DND-41 (cell line): ENCODE data around the gene NKX3-2.

Source experiments
- ATAC-seq: fragments of 200-7000 bp; cut with Tn5 transposase; 3 replicates; pipeline ENCODE4 v1.9.1; 2021; ENCODE audit warnings: low read depth; ENCODE audit not compliant: insufficient read depth
- DNase-seq: peaks from one replicate; pipeline ENCODE4 v3.0.0-alpha.2; 2020
- H2AFZ ChIP-seq: 2 replicates; pipeline ENCODE4 v1.6.0; 2012; ENCODE audit warnings: low read depth, low read length
- H3K27ac ChIP-seq: 2 replicates; pipeline ENCODE4 v1.5.1; 2012; ENCODE audit warnings: low read length, inconsistent platforms
- H3K27me3 ChIP-seq: fragments of 200-600 bp; sonication (generic); 2 replicates; pipeline ENCODE4 v1.6.0; 2012; ENCODE audit warnings: low read length, mild to moderate bottlenecking, inconsistent platforms; ENCODE audit not compliant: insufficient read depth, poor library complexity
- H3K36me3 ChIP-seq: 2 replicates; pipeline ENCODE4 v1.5.1; 2012; ENCODE audit warnings: low read length, inconsistent platforms; ENCODE audit not compliant: insufficient read depth
- H3K4me1 ChIP-seq: 2 replicates; pipeline ENCODE4 v1.5.1; 2012; ENCODE audit warnings: mild to moderate bottlenecking, low read length; ENCODE audit not compliant: insufficient read depth
- H3K4me2 ChIP-seq: 2 replicates; pipeline ENCODE4 v1.6.0; 2012; ENCODE audit warnings: mild to moderate bottlenecking, moderate library complexity, low read length, inconsistent platforms; ENCODE audit not compliant: insufficient read depth
- H3K4me3 ChIP-seq, 2 experiments: fragments of 200-600 bp in 1 of 2; shearing (Covaris generic) in 1 of 2; 2 replicates each; pipeline ENCODE4 v1.5.1; 2012 to 2016; ENCODE audit warnings: inconsistent platforms in 2 of 2, low read length in 2 of 2, mild to moderate bottlenecking in 2 of 2, low read depth in 1 of 2, moderate library complexity in 1 of 2
- H3K79me2 ChIP-seq: 2 replicates; pipeline ENCODE4 v1.6.0; 2012; ENCODE audit warnings: low read length, inconsistent platforms; ENCODE audit not compliant: insufficient read depth
- H3K9ac ChIP-seq: 2 replicates; pipeline ENCODE4 v1.6.0; 2012; ENCODE audit warnings: low read depth, mild to moderate bottlenecking, inconsistent platforms, low read length, moderate library complexity
- H3K9me3 ChIP-seq: 2 replicates; pipeline ENCODE4 v1.5.1; 2012; ENCODE audit warnings: low read length, moderate library complexity, mild to moderate bottlenecking, inconsistent platforms; ENCODE audit not compliant: insufficient read depth, severe bottlenecking
- H4K20me1 ChIP-seq: 2 replicates; pipeline ENCODE4 v1.6.0; 2012; ENCODE audit warnings: low read length; ENCODE audit not compliant: insufficient read depth
- EZH2 ChIP-seq: IDR thresholded peaks from 3 replicates; pipeline ENCODE4 v1.6.1; 2012; ENCODE audit warnings: borderline replicate concordance, low read depth, mild to moderate bottlenecking, moderate library complexity, low read length, inconsistent platforms; ENCODE audit not compliant: severe bottlenecking
- TF ChIP-seq, protein P1 (sequence below): IDR thresholded peaks from 2 replicates; pipeline ENCODE4 v1.5.1; 2012; ENCODE audit warnings: borderline replicate concordance, low read length, moderate library complexity, mild to moderate bottlenecking; ENCODE audit not compliant: poor library complexity, severe bottlenecking; ENCODE audit errors: extremely low read depth

Gene NKX3-2

GRCh38 chr4:13528821-13529127 is 15.5 kb downstream of the NKX3-2 start:
- H3K4me3 ChIP-seq = no peak overlapping the region
- DNase-seq (no peak), ATAC-seq (no peak)
- H3K9ac ChIP-seq = no peak overlapping the region
- H4K20me1 ChIP-seq = no peaks in the 10 kb centered on the region
- H3K4me2 ChIP-seq = no peak overlapping the region
- no peaks in the 10 kb centered on the region for H3K4me1 ChIP-seq
- H3K27ac ChIP-seq = no peak overlapping the region
- no peak for TF ChIP-seq EZH2
- TF ChIP-seq, protein P1, sequence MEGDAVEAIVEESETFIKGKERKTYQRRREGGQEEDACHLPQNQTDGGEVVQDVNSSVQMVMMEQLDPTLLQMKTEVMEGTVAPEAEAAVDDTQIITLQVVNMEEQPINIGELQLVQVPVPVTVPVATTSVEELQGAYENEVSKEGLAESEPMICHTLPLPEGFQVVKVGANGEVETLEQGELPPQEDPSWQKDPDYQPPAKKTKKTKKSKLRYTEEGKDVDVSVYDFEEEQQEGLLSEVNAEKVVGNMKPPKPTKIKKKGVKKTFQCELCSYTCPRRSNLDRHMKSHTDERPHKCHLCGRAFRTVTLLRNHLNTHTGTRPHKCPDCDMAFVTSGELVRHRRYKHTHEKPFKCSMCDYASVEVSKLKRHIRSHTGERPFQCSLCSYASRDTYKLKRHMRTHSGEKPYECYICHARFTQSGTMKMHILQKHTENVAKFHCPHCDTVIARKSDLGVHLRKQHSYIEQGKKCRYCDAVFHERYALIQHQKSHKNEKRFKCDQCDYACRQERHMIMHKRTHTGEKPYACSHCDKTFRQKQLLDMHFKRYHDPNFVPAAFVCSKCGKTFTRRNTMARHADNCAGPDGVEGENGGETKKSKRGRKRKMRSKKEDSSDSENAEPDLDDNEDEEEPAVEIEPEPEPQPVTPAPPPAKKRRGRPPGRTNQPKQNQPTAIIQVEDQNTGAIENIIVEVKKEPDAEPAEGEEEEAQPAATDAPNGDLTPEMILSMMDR = no peak
- no peaks in the 10 kb centered on the region for H3K27me3 ChIP-seq
- no peaks in the 10 kb centered on the region for H3K9me3 ChIP-seq
- H2AFZ ChIP-seq = no peak overlapping the region
- H3K79me2 ChIP-seq = no peaks in the 10 kb centered on the region
- no peaks in the 10 kb centered on the region for H3K36me3 ChIP-seq

DNA sequence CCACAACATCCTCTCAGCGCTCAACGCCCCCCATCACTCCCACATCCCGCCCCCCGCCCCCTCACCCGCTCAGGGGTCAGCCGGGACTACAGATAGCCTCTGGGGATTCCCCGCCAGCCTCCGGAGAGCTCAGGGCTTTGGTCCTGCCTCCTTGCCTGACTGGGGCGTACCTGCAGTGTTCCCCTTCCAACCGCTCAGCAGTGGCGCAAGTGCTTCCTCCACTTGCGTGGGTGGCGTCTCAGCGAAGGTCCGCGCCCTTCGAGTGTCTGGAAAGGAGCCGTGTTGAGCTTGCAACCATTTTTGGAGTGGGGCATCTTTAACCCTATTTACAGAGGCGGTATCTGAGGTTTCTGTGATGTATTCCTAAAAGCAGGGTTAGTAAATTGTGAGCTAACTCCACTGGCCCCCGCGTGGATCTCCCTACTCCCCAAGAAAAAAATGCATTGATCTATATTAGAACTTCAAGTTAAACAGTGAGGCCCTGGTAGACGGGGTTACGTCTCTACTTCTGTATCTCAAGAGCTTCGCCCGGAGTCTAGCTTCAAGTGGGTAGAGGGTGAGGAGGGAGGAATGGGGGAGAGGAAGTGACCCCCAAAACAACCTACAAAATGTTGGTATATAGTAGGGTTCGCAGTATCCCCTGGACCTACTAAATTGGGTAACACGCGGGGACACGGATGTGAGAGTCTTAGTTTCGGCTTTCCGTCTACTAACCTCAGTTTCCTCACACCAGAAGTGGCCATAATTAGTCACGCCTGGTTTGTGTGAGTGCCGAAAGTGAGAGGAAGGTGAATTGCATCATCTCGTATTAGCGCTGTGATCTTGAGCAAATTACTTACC is 16.1 kb downstream of the NKX3-2 start:
- H4K20me1 ChIP-seq = no peaks in the 10 kb centered on the region
- H3K27me3 ChIP-seq = no peaks in the 10 kb centered on the region
- no peaks in the 10 kb centered on the region for H3K36me3 ChIP-seq
- H3K4me3 ChIP-seq = no peak overlapping the region
- no peaks in the 10 kb centered on the region for H3K9me3 ChIP-seq
- H3K27ac ChIP-seq = no peak overlapping the region
- DNase-seq (no peak), ATAC-seq (no peak)
- H3K9ac ChIP-seq = no peak overlapping the region
- no peak overlapping the region for H3K4me2 ChIP-seq
- no peaks in the 10 kb centered on the region for H3K4me1 ChIP-seq
- TF ChIP-seq, protein P1 = no peak
- TF ChIP-seq EZH2 = no peak
- no peak overlapping the region for H2AFZ ChIP-seq
- H3K79me2 ChIP-seq = no peaks in the 10 kb centered on the region

DNA sequence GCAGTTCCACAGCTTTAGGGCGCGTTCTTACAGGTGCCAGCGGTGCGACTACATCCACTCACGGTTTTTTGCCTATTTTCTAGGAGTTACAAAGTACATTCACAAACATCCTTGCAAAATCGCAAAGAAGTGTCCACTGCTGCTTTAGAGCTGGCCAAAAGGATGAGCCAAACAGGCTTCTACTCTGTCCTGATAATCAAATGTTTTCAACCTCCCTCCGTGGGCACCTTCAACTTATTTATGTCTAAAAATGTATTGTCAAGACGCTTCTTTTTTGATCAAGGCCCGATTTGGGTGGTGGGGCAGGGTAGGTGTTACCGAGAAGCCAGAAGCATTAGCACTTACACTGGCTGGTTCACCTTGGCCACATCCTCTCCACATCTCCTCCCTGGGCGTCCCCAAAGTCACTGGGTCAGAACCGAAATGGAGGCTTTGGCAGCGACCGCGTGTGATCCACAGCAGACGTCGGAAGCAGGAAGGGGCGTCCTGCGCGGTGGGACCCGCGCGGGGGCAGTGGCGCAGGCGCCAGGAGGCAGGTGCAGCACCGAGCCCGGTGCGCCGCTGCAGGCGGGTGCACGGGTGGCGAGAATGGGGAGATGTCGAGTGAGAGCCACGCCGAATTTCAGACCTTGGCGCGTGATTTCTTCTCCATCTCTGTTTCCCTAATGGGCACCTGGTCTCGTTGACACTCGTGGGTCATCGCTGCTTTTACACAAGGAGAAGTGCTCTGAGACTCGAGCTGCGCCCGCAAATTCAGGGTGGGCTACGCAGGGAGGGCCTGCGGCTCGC is 16.9 kb downstream of the NKX3-2 start:
- Histone ChIP-seq H3K79me2 (no peaks in the 10 kb centered on the region), H3K4me1 (no peaks in the 10 kb centered on the region), H3K4me2 (no peak overlapping the region), H3K9ac (no peak overlapping the region), H2AFZ (no peak overlapping the region), H3K27me3 (no peaks in the 10 kb centered on the region), H3K9me3 (no peaks in the 10 kb centered on the region), H3K27ac (no peak overlapping the region), H4K20me1 (no peaks in the 10 kb centered on the region), H3K36me3 (no peaks in the 10 kb centered on the region), H3K4me3 (no peak overlapping the region)
- ATAC-seq (no peak), DNase-seq (no peak)
- no peak for TF ChIP-seq EZH2
- TF ChIP-seq, protein P1 = no peak
